Fibroblast of lung (primary cell): ENCODE results near the gene OSBPL6. TPM values are rescaled to one million over a fixed set of nuclear protein-coding genes. Genes with fewer than 3 reads are reported as not detected.

Source experiments
- DNase-seq, 2 donors: peaks; one replicate each; pipeline versions ENCODE4 v3.0.0 to v3.0.0-alpha.2; 2010; ENCODE audit warnings: low read depth in 2 of 2
- H2AFZ ChIP-seq: 2 replicates; pipeline ENCODE4 v1.5.1; 2012; ENCODE audit warnings: low read length, control low read depth, inconsistent platforms
- H3K27ac ChIP-seq: 2 replicates; pipeline ENCODE4 v1.5.1; 2011; ENCODE audit warnings: low read length, control low read depth; ENCODE audit not compliant: insufficient read depth
- H3K27me3 ChIP-seq: 2 replicates; pipeline ENCODE4 v1.5.1; 2011; ENCODE audit warnings: mild to moderate bottlenecking, low read length; ENCODE audit not compliant: control insufficient read depth, insufficient read depth
- H3K36me3 ChIP-seq: 2 replicates; pipeline ENCODE4 v1.5.1; 2011; ENCODE audit warnings: low read length; ENCODE audit not compliant: control insufficient read depth, insufficient read depth
- H3K4me1 ChIP-seq: 2 replicates; pipeline ENCODE4 v1.5.1; 2011; ENCODE audit warnings: low read length; ENCODE audit not compliant: control insufficient read depth, insufficient read depth; ENCODE audit errors: extremely low read depth
- H3K4me2 ChIP-seq: 2 replicates; pipeline ENCODE4 v1.5.1; 2011; ENCODE audit warnings: low read length, control low read depth; ENCODE audit not compliant: insufficient read depth; ENCODE audit errors: extremely low read depth
- H3K4me3 ChIP-seq, 4 experiments: fragments of 200-600 bp in 1 of 4; sonication (generic) in 1 of 4; replicated peaks in 1 of 4; 2 replicates each; pipeline ENCODE4 v1.5.1; 2011 to 2016; ENCODE audit warnings: low read length in 4 of 4, low read depth in 3 of 4, mild to moderate bottlenecking in 3 of 4, control low read depth in 2 of 4, inconsistent platforms in 1 of 4, mixed read lengths in 1 of 4; ENCODE audit not compliant: insufficient read depth in 1 of 4; ENCODE audit errors: control extremely low read depth in 1 of 4
- H3K79me2 ChIP-seq: 2 replicates; pipeline ENCODE4 v1.5.1; 2012; ENCODE audit warnings: mild to moderate bottlenecking, low read length, inconsistent platforms; ENCODE audit not compliant: control insufficient read depth, insufficient read depth
- H3K9ac ChIP-seq: 2 replicates; pipeline ENCODE4 v1.5.1; 2011; ENCODE audit warnings: mild to moderate bottlenecking, low read length, control low read depth; ENCODE audit not compliant: insufficient read depth
- H3K9me3 ChIP-seq: 2 replicates; pipeline ENCODE4 v1.5.1; 2012; ENCODE audit warnings: low read depth, low read length; ENCODE audit not compliant: control insufficient read depth, insufficient read depth
- H4K20me1 ChIP-seq: 2 replicates; pipeline ENCODE4 v1.5.1; 2011; ENCODE audit warnings: low read length; ENCODE audit not compliant: control insufficient read depth, insufficient read depth; ENCODE audit errors: extremely low read depth
- EZH2 ChIP-seq: IDR thresholded peaks from 2 replicates; pipeline ENCODE4 v1.5.1; 2012; ENCODE audit warnings: low read length, control low read depth, mild to moderate bottlenecking; ENCODE audit errors: missing control alignments
- polyA plus RNA-seq, 2 donors: library from polyadenylated mRNA; depleted of rRNA in 1 of 2; stranded (reverse) in 1 of 2; unstranded in 1 of 2; fragments of >200 nt; gene quantifications; 2 replicates each; pipeline ENCODE4 v1.2.1, GENCODE V29; 2011 to 2012; ENCODE audit warnings: missing spikeins in 1 of 2
- total RNA-seq: library from RNA; depleted of rRNA; stranded (reverse); fragments of >200 nt; gene quantifications from 2 replicates; pipeline ENCODE4 v1.2.1, GENCODE V29; 2014
- TF ChIP-seq, protein P1 (sequence below), 2 donors: IDR thresholded peaks in 1 of 2; conservative IDR thresholded peaks in 1 of 2; 1 replicate in 1 of 2; 2 replicates in 1 of 2; pipeline ENCODE4 v1.5.1; 2011 to 2012; ENCODE audit warnings: low read length in 2 of 2, control low read depth in 1 of 2, inconsistent platforms in 1 of 2, low read depth in 1 of 2, mild to moderate bottlenecking in 1 of 2

Gene OSBPL6
- total and polyA plus RNA-seq, 2 donors (not counting 1 experiment from before 2014, with no cell fraction given) = 1.0 to 5.3 TPM

- Histone ChIP-seq H3K4me3 (no peak overlapping the region), H3K4me1 (no peaks in the 10 kb centered on the region), H3K27me3 (no peaks in the 10 kb centered on the region), H3K9me3 (no peaks in the 10 kb centered on the region), H3K4me2 (no peak overlapping the region), H3K9ac (no peak overlapping the region), H4K20me1 (no peaks in the 10 kb centered on the region), H2AFZ (no peak overlapping the region), H3K79me2 (no peaks in the 10 kb centered on the region), H3K27ac (no peak overlapping the region), H3K36me3 (no peaks in the 10 kb centered on the region)
- TF ChIP-seq, protein P1, sequence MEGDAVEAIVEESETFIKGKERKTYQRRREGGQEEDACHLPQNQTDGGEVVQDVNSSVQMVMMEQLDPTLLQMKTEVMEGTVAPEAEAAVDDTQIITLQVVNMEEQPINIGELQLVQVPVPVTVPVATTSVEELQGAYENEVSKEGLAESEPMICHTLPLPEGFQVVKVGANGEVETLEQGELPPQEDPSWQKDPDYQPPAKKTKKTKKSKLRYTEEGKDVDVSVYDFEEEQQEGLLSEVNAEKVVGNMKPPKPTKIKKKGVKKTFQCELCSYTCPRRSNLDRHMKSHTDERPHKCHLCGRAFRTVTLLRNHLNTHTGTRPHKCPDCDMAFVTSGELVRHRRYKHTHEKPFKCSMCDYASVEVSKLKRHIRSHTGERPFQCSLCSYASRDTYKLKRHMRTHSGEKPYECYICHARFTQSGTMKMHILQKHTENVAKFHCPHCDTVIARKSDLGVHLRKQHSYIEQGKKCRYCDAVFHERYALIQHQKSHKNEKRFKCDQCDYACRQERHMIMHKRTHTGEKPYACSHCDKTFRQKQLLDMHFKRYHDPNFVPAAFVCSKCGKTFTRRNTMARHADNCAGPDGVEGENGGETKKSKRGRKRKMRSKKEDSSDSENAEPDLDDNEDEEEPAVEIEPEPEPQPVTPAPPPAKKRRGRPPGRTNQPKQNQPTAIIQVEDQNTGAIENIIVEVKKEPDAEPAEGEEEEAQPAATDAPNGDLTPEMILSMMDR (conservative IDR thresholded peaks at IDR 0.05 in 1 of 2, IDR thresholded peaks at IDR 0.05 in 1 of 2; ENCODE audit: low read depth in 1 of 2, low read length in 2 of 2) = no peak
- no peak for TF ChIP-seq EZH2
- no peak for DNase-seq
Measured at GRCh38 chr2:178428396-178428806, 234.1 kb downstream of the OSBPL6 start.

DNA sequence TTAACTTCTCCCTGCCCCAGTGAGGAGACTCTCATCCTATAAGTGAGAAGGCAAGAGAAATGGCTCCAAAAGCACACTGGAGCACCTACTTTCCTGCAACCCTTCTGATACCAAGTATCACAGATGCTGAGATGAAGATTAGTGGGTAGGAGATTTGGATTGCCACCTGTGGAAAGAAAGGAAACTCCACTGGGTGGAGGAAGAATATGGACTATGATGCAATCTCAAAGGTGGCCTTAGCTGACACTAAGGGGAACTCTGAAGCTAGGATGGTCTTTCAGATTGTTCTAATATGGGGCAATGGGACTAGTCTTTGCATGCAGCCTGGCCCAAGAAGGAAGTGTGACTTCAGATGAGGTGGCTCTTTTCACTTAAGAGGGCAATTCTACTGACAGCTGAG lies 235.0 kb downstream of the OSBPL6 start:
- no peaks in the 10 kb centered on the region for H3K4me1 ChIP-seq
- H3K27ac ChIP-seq = no peak overlapping the region
- no peak overlapping the region for H3K4me2 ChIP-seq
- no peak overlapping the region for H3K4me3 ChIP-seq
- no peaks in the 10 kb centered on the region for H3K9me3 ChIP-seq
- H4K20me1 ChIP-seq = no peaks in the 10 kb centered on the region
- H3K36me3 ChIP-seq = no peaks in the 10 kb centered on the region
- no peak for DNase-seq
- no peak overlapping the region for H3K9ac ChIP-seq
- H3K79me2 ChIP-seq = no peaks in the 10 kb centered on the region
- TF ChIP-seq, protein P1 (conservative IDR thresholded peaks at IDR 0.05 in 1 of 2, IDR thresholded peaks at IDR 0.05 in 1 of 2; ENCODE audit: low read depth in 1 of 2, low read length in 2 of 2) = no peak
- no peak for TF ChIP-seq EZH2
- H3K27me3 ChIP-seq = no peaks in the 10 kb centered on the region
- no peak overlapping the region for H2AFZ ChIP-seq

- Histone ChIP-seq H3K4me1 (no peaks in the 10 kb centered on the region), H3K4me2 (no peak overlapping the region), H3K9ac (no peak overlapping the region), H4K20me1 (no peaks in the 10 kb centered on the region), H3K79me2 (no peaks in the 10 kb centered on the region), H2AFZ (no peak overlapping the region), H3K9me3 (no peaks in the 10 kb centered on the region), H3K4me3 (no peak overlapping the region), H3K27me3 (no peaks in the 10 kb centered on the region), H3K36me3 (peaks cover 3% of the 10 kb centered on the region), H3K27ac (no peak overlapping the region)
- TF ChIP-seq, protein P1 (conservative IDR thresholded peaks at IDR 0.05 in 1 of 2, IDR thresholded peaks at IDR 0.05 in 1 of 2; ENCODE audit: low read depth in 1 of 2, low read length in 2 of 2) = no peak
- TF ChIP-seq EZH2 = no peak
- no peak for DNase-seq
Measured at GRCh38 chr2:178436662-178437061, 242.3 kb downstream of the OSBPL6 start.
